ENCODE results near the gene STAT6. TPM values are rescaled to one million over a fixed set of nuclear protein-coding genes. Genes with fewer than 3 reads are reported as not detected.
A peak's percentile ranks its signal among the peaks of the same experiment; 100 is the strongest.

The STAT6 gene
- total and polyA plus RNA-seq, 2 of the 8 experiments (the other 6 are each of a cell fraction or from before 2014, with no cell fraction given) = 32.9 to 38.7 TPM

DNA sequence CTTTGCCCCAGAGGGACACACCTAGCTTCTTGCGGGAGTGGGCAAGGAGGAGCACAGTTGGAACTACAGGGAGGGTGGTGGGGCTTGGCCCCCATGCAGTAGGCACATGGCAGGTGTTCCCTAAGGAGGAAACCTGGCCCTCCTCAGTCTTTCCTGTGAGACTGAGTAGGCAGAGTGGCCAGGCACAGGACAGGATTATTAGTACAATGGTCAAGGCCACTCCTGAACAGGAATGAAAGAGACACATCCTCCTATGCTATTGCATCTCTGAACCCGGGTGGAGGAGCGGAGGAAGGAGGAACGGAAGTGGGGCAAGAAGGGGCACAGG is 62.1 kb downstream of the STAT6 start:
- H2BK120ac ChIP-seq (replicated peaks; ENCODE audit: low read depth, low read length) = no peak overlapping the region
- H3K23ac ChIP-seq (ENCODE audit: insufficient read length) = no peak overlapping the region
- H2AFZ ChIP-seq (ENCODE audit: low read length) = no peak overlapping the region
- no peaks in the 10 kb centered on the region for H3K27me3 ChIP-seq (replicated peaks in 1 of 4; ENCODE audit: control insufficient read depth in 3 of 4, extremely low read depth in 1 of 4, insufficient read depth in 3 of 4, low read length in 3 of 4)
- ChIA-PET CTCF (ENCODE audit: partially characterized antibody) (interaction anchor here (0.8 to 7.5 kb wide), 9 partner anchors 8 to 63 kb away, joined by 3 to 77 read pairs (median 9); no protein-coding TSS in a partner anchor), POLR2A (ENCODE audit: partially characterized antibody) (interaction anchor here (0.9 to 3.5 kb wide), 4 partner anchors 8 to 124 kb away, joined by 3 to 11 read pairs (median 5); partner anchors contain the start of gene TAC3)
- no peak overlapping the region for H4K5ac ChIP-seq (ENCODE audit: insufficient read length, low read depth, low read length)
- H3K79me2 ChIP-seq (ENCODE audit: control insufficient read depth in 1 of 2, insufficient read depth in 2 of 2, low read length in 2 of 2) = no peaks in the 10 kb centered on the region
- FAIRE-seq (no peak), DNase-seq (ENCODE audit: low read depth in 1 of 2, low spot score in 2 of 2) (no peak)
- no peak overlapping the region for H3K9ac ChIP-seq (replicated peaks in 1 of 4; ENCODE audit: extremely low read depth in 1 of 4, low read depth in 3 of 4, low read length in 3 of 4)
- H3K4ac ChIP-seq (replicated peaks; ENCODE audit: insufficient read length, low read depth, low read length) = no peak overlapping the region
- H3K18ac ChIP-seq (ENCODE audit: extremely low read depth, low read length) = no peak overlapping the region
- H2AK5ac ChIP-seq (ENCODE audit: low read depth, low read length) = no peak overlapping the region
- no peak overlapping the region for H3K4me2 ChIP-seq (ENCODE audit: insufficient read depth in 1 of 2, low read depth in 2 of 2, low read length in 2 of 2)
- no peak overlapping the region for H2BK5ac ChIP-seq (ENCODE audit: low read depth, low read length)
- no peak overlapping the region for H4K91ac ChIP-seq (replicated peaks; ENCODE audit: insufficient read length, low read length)
- H2BK15ac ChIP-seq (ENCODE audit: low read length) = 0 out of 2 replicates have a peak overlapping the region, but pooled peaks have one; percentile 88
- 83% methylated on average over 4 of the region's 4 CpGs; no CpG with 5 or more reads in 1 of the 2 experiments for WGBS, 2 experiments (ENCODE audit: extremely low coverage in 1 of 2, insufficient coverage in 1 of 2, insufficient read length in 1 of 2, insufficient replicate concordance in 2 of 2, low coverage in 1 of 2, low lambda C conversion rate in 2 of 2, missing lambda C conversion rate in 1 of 2)
- no peaks in the 10 kb centered on the region for H4K20me1 ChIP-seq (replicated peaks in 1 of 2; ENCODE audit: control insufficient read depth in 1 of 2, insufficient read depth in 2 of 2, low read length in 2 of 2)
- H3K79me1 ChIP-seq (ENCODE audit: low read depth, low read length) = no peaks in the 10 kb centered on the region
- H3K4me3 ChIP-seq (ENCODE audit: extremely low read depth in 1 of 4, insufficient read depth in 2 of 4, low read depth in 3 of 4, low read length in 4 of 4) = no peak overlapping the region
- no peaks in the 10 kb centered on the region for H3K9me3 ChIP-seq (ENCODE audit: insufficient read depth in 2 of 2, low read depth in 1 of 2, low read length in 1 of 2)
- no peaks in the 10 kb centered on the region for H3K4me1 ChIP-seq (replicated peaks in 1 of 4; ENCODE audit: control insufficient read depth in 3 of 4, insufficient read depth in 4 of 4, low read length in 3 of 4)
- H2BK20ac ChIP-seq (ENCODE audit: low read length) = no peak overlapping the region
- TF ChIP-seq CHD1 (IDR thresholded peaks at IDR 0.05; ENCODE audit: low read depth, low read length) = no peak
- no peak for TF ChIP-seq SIX5 (IDR thresholded peaks at IDR 0.05; ENCODE audit: low read depth, low read length)
- no peak overlapping the region for H3K27ac ChIP-seq (ENCODE audit: low read depth, low read length)
- H4K8ac ChIP-seq (ENCODE audit: extremely low read depth, insufficient read depth, low read length) = no peak overlapping the region
- H3K36me3 ChIP-seq (ENCODE audit: control insufficient read depth in 2 of 4, insufficient read depth in 4 of 4, low read length in 3 of 4) = peaks cover 0 to 1% (median 0%) of the 10 kb centered on the region in 4 experiments; a peak in 1 of 8 replicates
- no peak overlapping the region for H3K56ac ChIP-seq (replicated peaks; ENCODE audit: insufficient read length, low read depth, low read length)
- no peak overlapping the region for H3K14ac ChIP-seq (ENCODE audit: insufficient read length)
- H2BK12ac ChIP-seq (ENCODE audit: low read depth, low read length) = no peak overlapping the region
- no peaks in the 10 kb centered on the region for H3K23me2 ChIP-seq (ENCODE audit: low read depth, low read length)

Measured in H1 (cell line).